Activated gamma-delta T cell (primary cell): ENCODE results near the gene DBNL.

Experiments
- DNase-seq: peaks from one replicate; lab custom pipeline; 2025; lab: John Stamatoyannopoulos, UW

The DBNL gene

GRCh38 chr7:44098092-44099068, 53.9 kb downstream of the DBNL start:
- DNase-seq: no peak

GRCh38 chr7:44099669-44100068, 55.2 kb downstream of the DBNL start:
- no peak for DNase-seq

- no peak for DNase-seq
Measured at GRCh38 chr7:44100458-44101302, 56.2 kb downstream of the DBNL start.

GRCh38 chr7:44101303-44101965, 56.9 kb downstream of the DBNL start:
- DNase-seq: no peak

GRCh38 chr7:44101966-44102845, 57.7 kb downstream of the DBNL start:
- no peak for DNase-seq

- no peak for DNase-seq
Measured at GRCh38 chr7:44102846-44103565, 58.5 kb downstream of the DBNL start.

- DNase-seq: no peak
Measured at GRCh38 chr7:44103566-44103922, 59.0 kb downstream of the DBNL start.

GRCh38 chr7:44103923-44104859, 59.7 kb downstream of the DBNL start, which contains the start of gene AEBP1:
Gene AEBP1, plus strand, starts transcription at chr7:44104345. Its CDS starts 321 bp downstream, at chr7:44104666.
- DNase-seq: no peak

GRCh38 chr7:44104860-44105771, 60.6 kb downstream of the DBNL start:
- no peak for DNase-seq

GRCh38 chr7:44105832-44106231, 61.3 kb downstream of the DBNL start:
- DNase-seq: no peak

- no peak for DNase-seq
Measured at GRCh38 chr7:44106311-44107065, 62.0 kb downstream of the DBNL start.

- DNase-seq: no peak
Measured at GRCh38 chr7:44107116-44107960, 62.8 kb downstream of the DBNL start.

- no peak for DNase-seq
Measured at GRCh38 chr7:44107961-44108767, 63.7 kb downstream of the DBNL start.

GRCh38 chr7:44108768-44109750, 64.6 kb downstream of the DBNL start:
- no peak for DNase-seq
